ENCODE measurements around the gene TSPAN5. TPM values are rescaled to one million over a fixed set of nuclear protein-coding genes. Genes with fewer than 3 reads are reported as not detected.
A peak's percentile ranks its signal among the peaks of the same experiment; 100 is the strongest.
"Not testable (repeated sequence)": the region's sequence is repeated elsewhere in the genome, so short reads cannot be mapped to it uniquely, and the experiment has no call there.

The TSPAN5 gene
- total RNA-seq (10.3 TPM), polyA plus RNA-seq (4.7 TPM)
- long read RNA-seq, donor 1, partial matches to known transcripts = 0 of 1 reads
- long read RNA-seq, donor 1, other reads (novel, unspliced or antisense) = 0 of 1 reads
- long read RNA-seq, donor 2 = 0 reads
- long read RNA-seq, donor 3, partial matches to known transcripts = 0 of 3 reads
- long read RNA-seq, donor 3, other reads (novel, unspliced or antisense) = 0 of 3 reads
- long read RNA-seq, donor 4, partial matches to known transcripts = 0 of 1 reads
- long read RNA-seq, donor 4, other reads (novel, unspliced or antisense) = 0 of 1 reads
- long read RNA-seq, donor 5, partial matches to known transcripts = 0 of 2 reads
- long read RNA-seq, donor 5, other reads (novel, unspliced or antisense) = 0 of 2 reads
- long read RNA-seq, donor 6, partial matches to known transcripts = 0 of 1 reads
- long read RNA-seq, donor 6, other reads (novel, unspliced or antisense) = 0 of 1 reads
- long read RNA-seq, donor 7, partial matches to known transcripts = 0 of 4 reads
- long read RNA-seq, donor 7, other reads (novel, unspliced or antisense) = 0 of 4 reads
- long read RNA-seq, donor 8, partial matches to known transcripts = 0 of 2 reads
- long read RNA-seq, donor 8, other reads (novel, unspliced or antisense) = 0 of 2 reads
- long read RNA-seq, donor 9, partial matches to known transcripts = 0 of 3 reads
- long read RNA-seq, donor 9, other reads (novel, unspliced or antisense) = 0 of 3 reads
- long read RNA-seq, donor 10, transcript TSPAN5-201 (8 exons, 3,365 nt) = major isoform, 5 of 5 reads
- long read RNA-seq, donor 10, partial matches to known transcripts = 0 of 5 reads
- long read RNA-seq, donor 10, other reads (novel, unspliced or antisense) = 0 of 5 reads

DNA sequence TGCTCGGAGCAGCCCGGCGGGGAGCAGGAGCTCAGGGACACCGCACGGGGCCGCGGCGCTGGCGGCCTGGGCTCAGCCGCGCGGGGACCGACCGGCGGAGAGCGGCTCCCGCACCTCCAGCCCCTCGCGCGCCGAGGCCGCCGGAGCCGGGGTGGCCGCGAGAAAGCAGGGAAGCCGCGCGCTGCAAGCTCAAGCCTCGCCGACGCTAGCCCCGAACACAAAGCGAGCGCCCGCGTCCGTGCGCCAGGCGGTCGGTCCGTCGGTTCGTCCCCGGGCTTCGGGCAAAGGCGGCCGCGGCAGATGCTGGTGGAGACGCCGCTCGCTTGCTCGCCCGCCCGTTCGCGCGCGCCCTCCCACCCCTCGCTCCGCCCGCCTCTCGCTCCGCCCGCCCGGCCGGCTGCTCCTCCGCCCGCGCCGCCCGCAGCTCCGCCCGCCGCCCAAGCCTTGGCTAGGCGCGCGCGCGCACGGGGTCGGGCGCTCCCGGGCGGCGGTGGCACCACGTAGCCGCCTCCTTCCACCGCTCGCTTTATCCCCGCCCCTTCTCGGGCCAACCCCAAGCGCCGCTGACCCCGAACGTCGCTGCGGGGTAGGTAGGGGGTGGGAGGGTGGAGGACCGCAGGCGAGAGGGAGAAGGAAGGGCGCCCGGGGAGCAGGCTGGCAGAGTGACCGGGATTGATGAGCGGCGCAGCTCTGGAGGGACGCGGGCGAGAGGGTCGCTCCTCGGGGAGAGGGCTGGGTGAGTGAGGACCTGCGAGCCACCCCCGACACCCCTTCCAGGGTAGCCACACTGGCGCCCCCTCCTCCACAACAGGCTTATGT lies at the start of gene TSPAN5:
Gene TSPAN5, minus strand, starts transcription at position 325 of the 819 bp plus-strand sequence.
- Histone ChIP-seq H3K36me3 (ENCODE audit: control insufficient read depth in 2 of 2, insufficient read depth in 2 of 2, low read length in 1 of 2) (no peaks in the 10 kb centered on the region), H3K27me3 (ENCODE audit: control insufficient read depth in 2 of 2, insufficient read depth in 1 of 2, low read length in 1 of 2) (peaks cover 0 to 11% of the 10 kb centered on the region in 2 donors), H3K4me3 (ENCODE audit: low read length in 2 of 2) (peak within 1 kb of the TSS; percentile 69 to 79), H3K4me1 (ENCODE audit: control insufficient read depth in 2 of 2, insufficient read depth in 2 of 2, low read length in 2 of 2) (peaks cover 19 to 40% of the 10 kb centered on the region in 2 donors), H3K9me3 (ENCODE audit: control insufficient read depth in 2 of 2, insufficient read depth in 1 of 2, low read length in 1 of 2) (no peaks in the 10 kb centered on the region), H3K27ac (ENCODE audit: low read depth in 1 of 2, low read length in 1 of 2) (peak within 1 kb of the TSS in 1 of 2 donors; percentile 62)
- DNase-seq (ENCODE audit: low read depth in 6 of 9, low spot score in 9 of 9) = peak in 7 of 9 donors; percentile 29 to 86 (median 64)
- WGBS = under 1% methylated on average over 113 of the region's 113 CpGs

DNA sequence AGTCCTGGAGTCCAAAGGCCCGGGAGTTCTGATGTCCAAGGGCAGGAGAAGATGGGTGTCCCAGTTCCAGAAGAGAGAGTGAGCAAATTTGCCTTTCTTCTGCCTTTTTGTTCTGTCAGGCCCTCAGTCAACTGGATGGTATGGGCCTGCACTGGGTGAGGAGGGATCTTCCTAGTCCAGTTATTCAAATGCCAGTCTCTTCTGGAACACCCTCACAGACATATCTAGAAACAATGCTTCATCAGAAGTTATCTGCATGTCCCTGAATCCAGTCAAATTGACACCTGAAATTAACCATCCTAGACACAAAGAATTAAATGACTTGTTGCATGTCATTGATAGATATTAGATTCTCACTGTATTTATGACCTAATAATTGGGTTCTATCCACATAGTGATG lies 48.5 kb upstream of the TSPAN5 start:
- DNase-seq (ENCODE audit: low read depth in 6 of 9, low spot score in 9 of 9) = no peak
- WGBS = 90% methylated on average over 1 of the region's 1 CpG
- H3K27ac ChIP-seq (ENCODE audit: low read depth in 1 of 2, low read length in 1 of 2) = no peak overlapping the region

DNA sequence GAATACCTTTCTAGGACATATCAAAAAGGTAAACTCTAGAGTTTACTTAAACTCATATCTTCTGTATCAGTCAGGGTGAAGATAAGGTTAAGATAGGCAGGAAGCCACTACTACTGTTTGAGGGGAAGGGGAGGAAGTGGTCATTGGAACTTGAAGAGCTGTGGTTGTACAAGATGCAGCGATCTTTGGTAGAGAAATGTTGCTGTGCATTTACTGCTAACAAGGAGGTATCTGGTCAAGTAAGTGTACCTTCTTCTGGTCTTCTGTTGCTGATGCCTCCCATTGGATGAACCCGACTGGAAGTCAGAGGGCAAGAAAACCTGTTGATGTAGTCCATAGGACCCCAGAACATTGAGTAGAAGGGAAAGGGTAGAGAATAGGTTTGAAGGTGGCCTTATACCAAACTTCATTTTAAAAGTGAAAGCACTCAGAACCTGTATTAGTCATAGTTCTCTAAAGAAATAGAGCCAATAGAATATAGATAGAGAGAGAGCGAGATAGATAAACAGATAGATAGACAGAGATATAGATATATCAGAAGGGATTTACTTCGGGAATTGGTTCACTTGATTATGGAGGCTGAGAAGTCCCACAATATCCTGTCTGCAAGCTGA lies 47.9 kb upstream of the TSPAN5 start:
- no peaks in the 10 kb centered on the region for H3K36me3 ChIP-seq (ENCODE audit: control insufficient read depth in 2 of 2, insufficient read depth in 2 of 2, low read length in 1 of 2)
- DNase-seq (ENCODE audit: low read depth in 6 of 9, low spot score in 9 of 9) = peak in 2 of 9 donors; percentile 33 to 61
- peak overlapping the region in 1 of 2 donors; percentile 54 for H3K27ac ChIP-seq (ENCODE audit: low read depth in 1 of 2, low read length in 1 of 2)
- peaks cover 1 to 7% of the 10 kb centered on the region in 2 donors for H3K9me3 ChIP-seq (ENCODE audit: control insufficient read depth in 2 of 2, insufficient read depth in 1 of 2, low read length in 1 of 2)
- no peak overlapping the region for H3K4me3 ChIP-seq (ENCODE audit: low read length in 2 of 2)
- WGBS = 74% methylated on average over 4 of the region's 4 CpGs
- peaks cover 0 to 2% of the 10 kb centered on the region in 2 donors for H3K4me1 ChIP-seq (ENCODE audit: control insufficient read depth in 2 of 2, insufficient read depth in 2 of 2, low read length in 2 of 2)
- no peaks in the 10 kb centered on the region for H3K27me3 ChIP-seq (ENCODE audit: control insufficient read depth in 2 of 2, insufficient read depth in 1 of 2, low read length in 1 of 2)

More for the DNA sequence above, 48.5 kb upstream of the TSPAN5 start:
- Histone ChIP-seq H3K4me3 (ENCODE audit: low read length in 2 of 2) (no peak overlapping the region), H3K9me3 (ENCODE audit: control insufficient read depth in 2 of 2, insufficient read depth in 1 of 2, low read length in 1 of 2) (peaks cover 1 to 7% of the 10 kb centered on the region in 2 donors), H3K4me1 (ENCODE audit: control insufficient read depth in 2 of 2, insufficient read depth in 2 of 2, low read length in 2 of 2) (peaks cover 0 to 2% of the 10 kb centered on the region in 2 donors), H3K27me3 (ENCODE audit: control insufficient read depth in 2 of 2, insufficient read depth in 1 of 2, low read length in 1 of 2) (no peaks in the 10 kb centered on the region), H3K36me3 (ENCODE audit: control insufficient read depth in 2 of 2, insufficient read depth in 2 of 2, low read length in 1 of 2) (no peaks in the 10 kb centered on the region)

DNA sequence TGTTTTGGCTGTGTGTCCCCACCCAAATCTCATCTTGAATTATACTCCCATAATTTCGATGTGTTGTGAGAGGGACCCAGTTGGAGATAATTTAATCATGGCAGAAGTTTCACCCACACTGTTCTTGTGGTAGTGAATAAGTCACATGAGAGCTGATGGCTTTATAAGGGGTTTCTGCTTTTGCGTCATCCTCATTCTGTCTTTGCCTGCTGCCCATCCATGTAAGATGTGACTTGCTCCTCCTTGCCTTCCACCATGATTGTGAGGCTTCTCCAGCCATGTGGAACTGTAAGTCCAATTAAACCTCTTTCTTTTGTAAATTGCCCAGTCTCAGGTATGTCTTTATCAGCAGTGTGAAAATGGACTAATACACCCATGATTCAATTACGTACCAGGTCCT lies 47.2 kb upstream of the TSPAN5 start:
- not testable (repeated sequence) for H3K27ac ChIP-seq (ENCODE audit: low read depth in 1 of 2, low read length in 1 of 2); DNase-seq (ENCODE audit: low read depth in 6 of 9, low spot score in 9 of 9); H3K9me3 ChIP-seq (ENCODE audit: control insufficient read depth in 2 of 2, insufficient read depth in 1 of 2, low read length in 1 of 2); H3K27me3 ChIP-seq (ENCODE audit: control insufficient read depth in 2 of 2, insufficient read depth in 1 of 2, low read length in 1 of 2); H3K36me3 ChIP-seq (ENCODE audit: control insufficient read depth in 2 of 2, insufficient read depth in 2 of 2, low read length in 1 of 2); H3K4me3 ChIP-seq (ENCODE audit: low read length in 2 of 2); H3K4me1 ChIP-seq (ENCODE audit: control insufficient read depth in 2 of 2, insufficient read depth in 2 of 2, low read length in 2 of 2)
- 98% methylated on average over 3 of the region's 3 CpGs for WGBS

DNA sequence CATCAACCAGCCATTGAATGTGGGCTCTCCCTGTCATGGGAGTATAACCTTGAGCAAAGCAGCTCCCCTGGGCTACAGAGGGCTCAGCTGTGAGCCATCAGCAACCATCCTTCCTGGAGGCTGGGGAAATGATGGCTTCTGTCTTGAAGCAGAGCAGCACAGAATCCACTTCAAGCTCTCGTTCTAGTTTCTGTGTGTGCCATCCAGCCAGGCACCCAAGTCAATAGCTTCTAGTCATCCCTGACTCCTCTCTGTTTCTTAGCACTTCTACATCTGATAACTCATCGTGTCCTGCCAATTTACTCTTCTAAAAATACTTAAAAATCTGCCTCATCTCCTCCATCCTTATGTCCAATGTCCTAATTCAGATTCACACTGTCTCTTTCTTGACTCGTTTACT lies 42.2 kb upstream of the TSPAN5 start:
- 98% methylated on average over 3 of the region's 3 CpGs for WGBS

DNA sequence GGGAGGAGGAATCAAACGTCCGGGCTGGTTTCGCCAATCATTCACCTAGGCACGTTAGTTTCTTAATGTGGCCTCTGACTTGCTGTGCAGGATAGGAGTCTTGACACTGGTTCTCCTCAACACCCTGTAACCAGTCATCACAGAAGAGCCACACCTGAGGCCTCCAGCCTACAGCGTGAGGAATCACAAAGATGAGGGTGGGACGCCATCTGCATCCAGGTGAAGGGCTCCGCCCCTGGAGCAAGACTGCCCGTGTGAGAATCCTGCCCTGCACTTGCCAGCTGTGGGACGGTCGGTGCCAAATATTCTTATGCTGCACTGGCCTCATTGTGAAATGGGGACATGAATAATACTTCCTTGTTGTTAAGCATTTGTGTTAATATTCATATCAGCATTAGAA lies 35.7 kb upstream of the TSPAN5 start:
- H3K27ac ChIP-seq (ENCODE audit: low read depth in 1 of 2, low read length in 1 of 2) = no peak overlapping the region
- H3K36me3 ChIP-seq (ENCODE audit: control insufficient read depth in 2 of 2, insufficient read depth in 2 of 2, low read length in 1 of 2) = no peaks in the 10 kb centered on the region
- peaks cover 0 to 6% of the 10 kb centered on the region in 2 donors for H3K9me3 ChIP-seq (ENCODE audit: control insufficient read depth in 2 of 2, insufficient read depth in 1 of 2, low read length in 1 of 2)
- 96% methylated on average over 10 of the region's 10 CpGs for WGBS
- H3K4me1 ChIP-seq (ENCODE audit: control insufficient read depth in 2 of 2, insufficient read depth in 2 of 2, low read length in 2 of 2) = peaks cover 4 to 8% of the 10 kb centered on the region in 2 donors
- H3K27me3 ChIP-seq (ENCODE audit: control insufficient read depth in 2 of 2, insufficient read depth in 1 of 2, low read length in 1 of 2) = no peaks in the 10 kb centered on the region
- no peak for DNase-seq (ENCODE audit: low read depth in 6 of 9, low spot score in 9 of 9)
- H3K4me3 ChIP-seq (ENCODE audit: low read length in 2 of 2) = no peak overlapping the region

More for the DNA sequence above, 42.2 kb upstream of the TSPAN5 start:
- H3K27me3 ChIP-seq (ENCODE audit: control insufficient read depth in 2 of 2, insufficient read depth in 1 of 2, low read length in 1 of 2) = no peaks in the 10 kb centered on the region
- H3K4me1 ChIP-seq (ENCODE audit: control insufficient read depth in 2 of 2, insufficient read depth in 2 of 2, low read length in 2 of 2) = no peaks in the 10 kb centered on the region
- no peak overlapping the region for H3K27ac ChIP-seq (ENCODE audit: low read depth in 1 of 2, low read length in 1 of 2)
- no peak overlapping the region for H3K4me3 ChIP-seq (ENCODE audit: low read length in 2 of 2)
- H3K36me3 ChIP-seq (ENCODE audit: control insufficient read depth in 2 of 2, insufficient read depth in 2 of 2, low read length in 1 of 2) = no peaks in the 10 kb centered on the region
- peaks cover 1 to 13% of the 10 kb centered on the region in 2 donors for H3K9me3 ChIP-seq (ENCODE audit: control insufficient read depth in 2 of 2, insufficient read depth in 1 of 2, low read length in 1 of 2)
- no peak for DNase-seq (ENCODE audit: low read depth in 6 of 9, low spot score in 9 of 9)

DNA sequence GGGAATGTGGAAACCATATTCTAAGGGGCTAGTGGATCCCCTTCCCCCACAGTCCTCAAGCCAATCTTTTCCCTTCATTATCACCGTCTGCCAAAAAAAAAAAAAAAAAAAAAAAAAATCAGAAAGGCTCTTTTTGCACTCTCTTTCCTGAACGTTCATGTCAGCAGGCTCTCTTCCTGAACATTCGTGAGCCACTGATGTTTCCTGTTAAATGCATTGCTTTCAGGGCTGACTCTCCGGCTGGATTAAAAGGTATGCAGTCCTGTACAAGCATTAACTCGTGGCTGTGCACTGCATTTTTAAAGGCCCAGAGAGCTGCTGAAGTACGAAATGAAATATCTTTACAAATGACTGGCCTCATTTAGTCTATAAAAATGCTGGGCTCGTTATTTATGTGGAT lies 34.0 kb upstream of the TSPAN5 start:
- H3K27me3 ChIP-seq (ENCODE audit: control insufficient read depth in 2 of 2, insufficient read depth in 1 of 2, low read length in 1 of 2) = no peaks in the 10 kb centered on the region
- H3K36me3 ChIP-seq (ENCODE audit: control insufficient read depth in 2 of 2, insufficient read depth in 2 of 2, low read length in 1 of 2) = no peaks in the 10 kb centered on the region
- DNase-seq (ENCODE audit: low read depth in 6 of 9, low spot score in 9 of 9) = no peak
- no peak overlapping the region for H3K4me3 ChIP-seq (ENCODE audit: low read length in 2 of 2)
- H3K27ac ChIP-seq (ENCODE audit: low read depth in 1 of 2, low read length in 1 of 2) = no peak overlapping the region
- WGBS = 42% methylated on average over 7 of the region's 7 CpGs
- peaks cover 0 to 4% of the 10 kb centered on the region in 2 donors for H3K9me3 ChIP-seq (ENCODE audit: control insufficient read depth in 2 of 2, insufficient read depth in 1 of 2, low read length in 1 of 2)
- H3K4me1 ChIP-seq (ENCODE audit: control insufficient read depth in 2 of 2, insufficient read depth in 2 of 2, low read length in 2 of 2) = peaks cover 18 to 25% of the 10 kb centered on the region in 2 donors

DNA sequence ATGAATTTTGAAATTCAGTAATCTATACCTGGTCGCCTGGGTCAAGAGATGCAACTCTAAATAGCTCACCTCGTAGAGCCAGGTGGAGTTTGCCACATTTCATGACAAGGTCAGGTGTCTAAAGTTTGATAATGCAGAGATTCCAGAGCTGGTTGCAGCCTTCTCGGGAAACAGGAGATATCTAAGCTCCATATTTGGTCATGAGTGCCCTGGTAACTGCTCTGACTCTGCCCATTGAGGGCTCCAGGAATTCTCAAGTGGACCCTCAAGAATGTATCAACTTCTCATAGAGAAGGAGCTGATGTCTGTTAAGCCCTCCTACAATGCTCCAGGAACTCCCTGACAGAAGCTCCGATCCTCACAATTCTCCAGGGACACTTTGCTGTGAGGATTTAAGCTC lies 33.2 kb upstream of the TSPAN5 start:
- no peaks in the 10 kb centered on the region for H3K27me3 ChIP-seq (ENCODE audit: control insufficient read depth in 2 of 2, insufficient read depth in 1 of 2, low read length in 1 of 2)
- H3K9me3 ChIP-seq (ENCODE audit: control insufficient read depth in 2 of 2, insufficient read depth in 1 of 2, low read length in 1 of 2) = no peaks in the 10 kb centered on the region
- 97% methylated on average over 4 of the region's 4 CpGs for WGBS
- DNase-seq (ENCODE audit: low read depth in 6 of 9, low spot score in 9 of 9) = no peak
- no peaks in the 10 kb centered on the region for H3K36me3 ChIP-seq (ENCODE audit: control insufficient read depth in 2 of 2, insufficient read depth in 2 of 2, low read length in 1 of 2)
- peaks cover 20 to 31% of the 10 kb centered on the region in 2 donors for H3K4me1 ChIP-seq (ENCODE audit: control insufficient read depth in 2 of 2, insufficient read depth in 2 of 2, low read length in 2 of 2)
- H3K27ac ChIP-seq (ENCODE audit: low read depth in 1 of 2, low read length in 1 of 2) = no peak overlapping the region
- H3K4me3 ChIP-seq (ENCODE audit: low read length in 2 of 2) = no peak overlapping the region

All from thymus (tissue), 14 donors.